Measurements from ENCODE around the gene NHEJ1. TPM values are rescaled to one million over a fixed set of nuclear protein-coding genes. Genes with fewer than 3 reads are reported as not detected.

NHEJ1 gene
- total RNA-seq, 1 experiment from 2014 or later, result 20.8 TPM

- Mint-ChIP-seq H3K4me3 (no peak overlapping the region), H3K9me3 (no peaks in the 10 kb centered on the region), H3K27me3 (ENCODE audit: low read depth) (no peaks in the 10 kb centered on the region), H3K4me1 (peaks cover 8 to 15% of the 10 kb centered on the region in 2 experiments), H3K36me3 (ENCODE audit: insufficient read depth in 1 of 3, low read depth in 3 of 3) (peaks cover 3 to 12% (median 12%) of the 10 kb centered on the region in 3 experiments; a peak in 6 of 7 replicates), H3K27ac (no peak overlapping the region)
- Histone ChIP-seq H2AK5ac (ENCODE audit: insufficient read length, low read length) (no peak overlapping the region), H3K14ac (ENCODE audit: insufficient read depth, low read length) (no peak overlapping the region), H3K56ac (ENCODE audit: insufficient read length, low read depth, low read length) (no peak overlapping the region), H3K27ac (ENCODE audit: insufficient read length, low read depth, low read length) (no peak overlapping the region), H3K27me3 (ENCODE audit: insufficient read depth, low read length) (no peaks in the 10 kb centered on the region), H4K91ac (ENCODE audit: insufficient read length, low read depth, low read length) (no peak overlapping the region), H4K8ac (replicated peaks; ENCODE audit: insufficient read length, low read depth, low read length) (no peak overlapping the region), H4K5ac (ENCODE audit: insufficient read length, low read depth, low read length) (no peak overlapping the region), H3K9me3 (ENCODE audit: control insufficient read depth, low read depth, low read length) (no peaks in the 10 kb centered on the region), H3T11ph (ENCODE audit: low read length) (no peak overlapping the region), H2BK120ac (ENCODE audit: low read depth, low read length, poor library complexity, severe bottlenecking) (no peak overlapping the region), H2AFZ (ENCODE audit: low read length) (no peak overlapping the region), H3K79me2 (ENCODE audit: insufficient read depth, low read length) (no peaks in the 10 kb centered on the region), H3K4ac (ENCODE audit: low read depth, low read length) (no peak overlapping the region), H2BK12ac (ENCODE audit: insufficient read length, low read depth, low read length) (no peak overlapping the region), H2BK20ac (ENCODE audit: low read depth, low read length, poor library complexity, severe bottlenecking) (no peak overlapping the region), H3K23ac (ENCODE audit: insufficient read length, low read depth, low read length) (no peak overlapping the region), H3K18ac (ENCODE audit: insufficient read length, low read depth, low read length) (no peak overlapping the region), H3K4me2 (ENCODE audit: insufficient read depth, insufficient read length, low read length) (no peak overlapping the region), H3K79me1 (ENCODE audit: insufficient read depth, low read depth, low read length, poor library complexity, severe bottlenecking) (no peaks in the 10 kb centered on the region), H2BK15ac (ENCODE audit: low read depth, low read length) (no peak overlapping the region), H2BK5ac (ENCODE audit: insufficient read length, low read length) (no peak overlapping the region), H4K20me1 (ENCODE audit: control insufficient read depth, insufficient read depth, insufficient read length) (no peaks in the 10 kb centered on the region), H3K4me1 (ENCODE audit: insufficient read depth, low read length) (no peaks in the 10 kb centered on the region), H3K9ac (ENCODE audit: extremely low read depth, insufficient read length, low read length) (no peak overlapping the region), H3K23me2 (ENCODE audit: insufficient read length, low read depth, low read length, poor library complexity, severe bottlenecking) (peaks cover 5% of the 10 kb centered on the region)
- no CpG with 5 or more reads among the region's 4 CpGs for WGBS (ENCODE audit: extremely low coverage, insufficient read length, low lambda C conversion rate)
- TF ChIP-seq, protein P1, sequence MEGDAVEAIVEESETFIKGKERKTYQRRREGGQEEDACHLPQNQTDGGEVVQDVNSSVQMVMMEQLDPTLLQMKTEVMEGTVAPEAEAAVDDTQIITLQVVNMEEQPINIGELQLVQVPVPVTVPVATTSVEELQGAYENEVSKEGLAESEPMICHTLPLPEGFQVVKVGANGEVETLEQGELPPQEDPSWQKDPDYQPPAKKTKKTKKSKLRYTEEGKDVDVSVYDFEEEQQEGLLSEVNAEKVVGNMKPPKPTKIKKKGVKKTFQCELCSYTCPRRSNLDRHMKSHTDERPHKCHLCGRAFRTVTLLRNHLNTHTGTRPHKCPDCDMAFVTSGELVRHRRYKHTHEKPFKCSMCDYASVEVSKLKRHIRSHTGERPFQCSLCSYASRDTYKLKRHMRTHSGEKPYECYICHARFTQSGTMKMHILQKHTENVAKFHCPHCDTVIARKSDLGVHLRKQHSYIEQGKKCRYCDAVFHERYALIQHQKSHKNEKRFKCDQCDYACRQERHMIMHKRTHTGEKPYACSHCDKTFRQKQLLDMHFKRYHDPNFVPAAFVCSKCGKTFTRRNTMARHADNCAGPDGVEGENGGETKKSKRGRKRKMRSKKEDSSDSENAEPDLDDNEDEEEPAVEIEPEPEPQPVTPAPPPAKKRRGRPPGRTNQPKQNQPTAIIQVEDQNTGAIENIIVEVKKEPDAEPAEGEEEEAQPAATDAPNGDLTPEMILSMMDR (conservative IDR thresholded peaks at IDR 0.05), result peak; percentile 77
- no peak for DNase-seq
These were observed 5.5 kb downstream of the NHEJ1 start for GRCh38 chr2:219155054-219155644.

All from H9 (cell line).